ENCODE results near the gene TMEM132D.

Gene TMEM132D

GRCh38 chr12:129127771-129128170 lies 776.1 kb downstream of the TMEM132D start:
- FAIRE-seq (no peak), DNase-seq (ENCODE audit: low spot score) (no peak)

- DNase-seq (ENCODE audit: low spot score) = no peak
- FAIRE-seq = no peak
Observed at GRCh38 chr12:129127211-129127610, 776.6 kb downstream of the TMEM132D start.

- no peak for FAIRE-seq
- DNase-seq (ENCODE audit: low spot score) = no peak
Observed at GRCh38 chr12:129119537-129119936, 784.3 kb downstream of the TMEM132D start.

GRCh38 chr12:129115558-129115957 lies 788.3 kb downstream of the TMEM132D start:
- FAIRE-seq = no peak
- no peak for DNase-seq (ENCODE audit: low spot score)

GRCh38 chr12:129110575-129110974 lies 793.2 kb downstream of the TMEM132D start:
- DNase-seq (ENCODE audit: low spot score) (no peak), FAIRE-seq (no peak)

GRCh38 chr12:129109174-129110001 lies 794.4 kb downstream of the TMEM132D start:
- DNase-seq (ENCODE audit: low spot score) (no peak), FAIRE-seq (no peak)

- FAIRE-seq (no peak), DNase-seq (ENCODE audit: low spot score) (no peak)
Observed at GRCh38 chr12:129106772-129107171, 797.1 kb downstream of the TMEM132D start.

- DNase-seq (ENCODE audit: low spot score) (no peak), FAIRE-seq (no peak)
Observed at GRCh38 chr12:129103231-129103630, 800.6 kb downstream of the TMEM132D start.

GRCh38 chr12:129102233-129102632 lies 801.6 kb downstream of the TMEM132D start:
- no peak for FAIRE-seq
- no peak for DNase-seq (ENCODE audit: low spot score)

GRCh38 chr12:129101816-129102215 lies 802.0 kb downstream of the TMEM132D start:
- FAIRE-seq (no peak), DNase-seq (ENCODE audit: low spot score) (no peak)

GRCh38 chr12:129101404-129101803 lies 802.4 kb downstream of the TMEM132D start:
- FAIRE-seq (no peak), DNase-seq (ENCODE audit: low spot score) (no peak)

GRCh38 chr12:129097451-129097850 lies 806.4 kb downstream of the TMEM132D start:
- DNase-seq (ENCODE audit: low spot score) (no peak), FAIRE-seq (no peak)

- DNase-seq (ENCODE audit: low spot score) (no peak), FAIRE-seq (no peak)
Observed at GRCh38 chr12:129096968-129097367, 806.9 kb downstream of the TMEM132D start.

- DNase-seq (ENCODE audit: low spot score) (no peak), FAIRE-seq (no peak)
Observed at GRCh38 chr12:129096184-129096583, 807.6 kb downstream of the TMEM132D start.

- no peak for FAIRE-seq
Observed at GRCh38 chr12:129089576-129089975, 814.2 kb downstream of the TMEM132D start.

GRCh38 chr12:129084875-129085826 lies 818.7 kb downstream of the TMEM132D start:
- FAIRE-seq (no peak), DNase-seq (ENCODE audit: low spot score) (no peak)

More at GRCh38 chr12:129089576-129089975, 814.2 kb downstream of the TMEM132D start:
- no peak for DNase-seq (ENCODE audit: low spot score)

- no peak for FAIRE-seq
Observed at GRCh38 chr12:129083121-129083840, 820.5 kb downstream of the TMEM132D start.

GRCh38 chr12:129082441-129082840 lies 821.4 kb downstream of the TMEM132D start:
- FAIRE-seq = no peak
- no peak for DNase-seq (ENCODE audit: low spot score)

More at GRCh38 chr12:129083121-129083840, 820.5 kb downstream of the TMEM132D start:
- DNase-seq (ENCODE audit: low spot score) = no peak

GRCh38 chr12:129081755-129082250 lies 822.0 kb downstream of the TMEM132D start:
- no peak for DNase-seq (ENCODE audit: low spot score)
- no peak for FAIRE-seq

- DNase-seq (ENCODE audit: low spot score) = no peak
- no peak for FAIRE-seq
Observed at GRCh38 chr12:129080821-129081220, 823.0 kb downstream of the TMEM132D start.

- FAIRE-seq = no peak
- DNase-seq (ENCODE audit: low spot score) = no peak
Observed at GRCh38 chr12:129080391-129080790, 823.4 kb downstream of the TMEM132D start.

All from urothelium cell line (cell line).